Panc1 (cell line): Measurements from ENCODE around the gene COL4A2.

Source experiments
- CTCF ChIP-seq: fragments of 450-650 bp; IDR thresholded peaks from 2 replicates; pipeline ENCODE4 v1.5.1; 2017; ENCODE audit warnings: mild to moderate bottlenecking
- POLR2AphosphoS5 ChIP-seq: IDR thresholded peaks from 2 replicates; pipeline ENCODE4 v1.6.1; 2012; ENCODE audit warnings: mild to moderate bottlenecking, low read depth, low read length, moderate library complexity
- SIN3A ChIP-seq: IDR thresholded peaks from 2 replicates; pipeline ENCODE4 v1.6.1; 2012; ENCODE audit warnings: low read depth, mild to moderate bottlenecking, low read length, moderate library complexity, borderline replicate concordance; ENCODE audit not compliant: insufficient read depth
- TCF7L2 ChIP-seq: IDR thresholded peaks from 2 replicates; pipeline ENCODE4 v1.6.1; 2011; ENCODE audit warnings: mild to moderate bottlenecking, low read depth, low read length, inconsistent platforms

- TF ChIP-seq CTCF (no peak), SIN3A (no peak), POLR2AphosphoS5 (no peak), TCF7L2 (no peak)
Observed at GRCh38 chr13:110379358-110379757, 72.3 kb downstream of the COL4A2 start.
